PC-3 (cell line): ENCODE measurements around the gene GCM1. TPM values are rescaled to one million over a fixed set of nuclear protein-coding genes. Genes with fewer than 3 reads are reported as not detected.

Experiments
- ATAC-seq: fragments of 200-7000 bp; cut with Tn5 transposase; 2 replicates; pipeline ENCODE4 v1.9.1; 2020; ENCODE audit warnings: mild to moderate bottlenecking, moderate library complexity
- Bru-seq: library from RNA; stranded (reverse); fragments of 400-500 nt; gene quantifications from one replicate; lab custom pipeline; 2021; lab: Mats Ljungman, UMichigan
- BruChase-seq, 2 experiments: library from RNA; stranded (reverse); fragments of 400-500 nt; gene quantifications; one replicate each; lab custom pipeline; 2021; lab: Mats Ljungman, UMichigan
- BruUV-seq: library from RNA; stranded (reverse); fragments of 400-500 nt; replicated peaks from 2 replicates; lab custom pipeline; 2021; lab: Mats Ljungman, UMichigan
- CTCF ChIA-PET: fragments of 300-600 bp; sonication (Branson Sonifier 250); formaldehyde crosslinking; loops from one replicate; lab custom pipeline; 2022; ENCODE audit warnings: antibody characterized with exemption; lab: Charles Lee
- POLR2A ChIA-PET: fragments of 300-600 bp; sonication (Branson Sonifier 250); formaldehyde crosslinking; loops from one replicate; lab custom pipeline; 2022; ENCODE audit warnings: antibody characterized with exemption; ENCODE audit not compliant: unreplicated experiment; lab: Charles Lee
- DNase-seq: peaks from one replicate; pipeline ENCODE4 v3.0.0-alpha.2; 2015
- H2AFZ ChIP-seq: fragments of 300-600 bp; sonication (generic); 2 replicates; pipeline ENCODE4 v1.6.0; 2016; ENCODE audit warnings: antibody characterized with exemption, low read length
- H3F3A ChIP-seq: fragments of 300-600 bp; sonication (generic); one replicate; pipeline ENCODE4 v1.6.0; 2017; ENCODE audit warnings: antibody characterized with exemption, low read length, control low read depth, mild to moderate bottlenecking; ENCODE audit not compliant: unreplicated experiment
- H3K27ac ChIP-seq: fragments of 300-600 bp; sonication (generic); 2 replicates; pipeline ENCODE4 v1.5.1; 2016; ENCODE audit warnings: mild to moderate bottlenecking, low read length
- H3K27me3 ChIP-seq: fragments of 300-600 bp; sonication (generic); 2 replicates; pipeline ENCODE4 v1.6.1; 2016; ENCODE audit warnings: low read length, mixed read lengths
- H3K36me3 ChIP-seq: fragments of 300-600 bp; sonication (generic); 2 replicates; pipeline ENCODE4 v1.6.1; 2016; ENCODE audit warnings: low read depth, mixed run types, low read length, mixed read lengths
- H3K4me1 ChIP-seq: fragments of 300-600 bp; sonication (generic); 2 replicates; pipeline ENCODE4 v1.5.1; 2016; ENCODE audit warnings: low read length; ENCODE audit not compliant: insufficient read depth
- H3K4me2 ChIP-seq: fragments of 300-600 bp; sonication (generic); 2 replicates; pipeline ENCODE4 v1.6.0; 2016; ENCODE audit warnings: low read length
- H3K4me3 ChIP-seq: fragments of 300-600 bp; sonication (generic); 2 replicates; pipeline ENCODE4 v1.5.1; 2016; ENCODE audit warnings: mild to moderate bottlenecking, low read length, mixed read lengths
- H3K79me2 ChIP-seq: fragments of 300-600 bp; sonication (generic); 2 replicates; pipeline ENCODE4 v1.6.1; 2017; ENCODE audit warnings: low read length, mixed read lengths
- H3K9ac ChIP-seq: fragments of 300-600 bp; sonication (generic); 2 replicates; pipeline ENCODE4 v1.6.0; 2016; ENCODE audit warnings: mild to moderate bottlenecking, low read length
- H3K9me2 ChIP-seq: fragments of 300-600 bp; sonication (generic); replicated peaks from 2 replicates; pipeline ENCODE4 v1.6.1; 2016; ENCODE audit warnings: mixed run types, low read length, mixed read lengths
- H3K9me3 ChIP-seq: fragments of 300-600 bp; sonication (generic); 2 replicates; pipeline ENCODE4 v1.6.1; 2016; ENCODE audit warnings: low read length, mixed read lengths
- H4K20me1 ChIP-seq: fragments of 300-600 bp; sonication (generic); 2 replicates; pipeline ENCODE4 v1.6.1; 2016; ENCODE audit warnings: low read length, mixed read lengths
- CTCF ChIP-seq: fragments of 300-600 bp; sonication (generic); conservative IDR thresholded peaks from 2 replicates; pipeline ENCODE4 v1.5.1; 2017; ENCODE audit warnings: antibody characterized with exemption, low read depth, mild to moderate bottlenecking, low read length
- EZH2 ChIP-seq: fragments of 300-600 bp; sonication (generic); IDR thresholded peaks from one replicate; pipeline ENCODE4 v1.6.1; 2017; ENCODE audit warnings: antibody characterized with exemption, mild to moderate bottlenecking, low read length; ENCODE audit not compliant: unreplicated experiment
- EZH2phosphoT487 ChIP-seq: fragments of 300-600 bp; sonication (generic); IDR thresholded peaks from 2 replicates; pipeline ENCODE4 v1.6.1; 2018; ENCODE audit warnings: mild to moderate bottlenecking, antibody characterized with exemption, low read length, borderline replicate concordance
- intact Hi-C: fragments of 100-400 bp; cut with micrococcal nuclease; formaldehyde crosslinking; loops from 2 replicates; pipeline ENCODE4 v1.9.0; 2023
- long read RNA-seq: library from polyadenylated mRNA; unstranded; transcript quantifications from one replicate; pipeline ENCODE4 v2.0.0, GENCODE V29; 2021; ENCODE audit not compliant: unreplicated experiment
- total RNA-seq: library from RNA; depleted of rRNA; stranded (reverse); fragments of >200 nt; gene quantifications from 2 replicates; pipeline ENCODE4 v1.2.3, GENCODE V29; 2014; rRNA removed

Gene GCM1
- total RNA-seq (not detected in 2 replicates), Bru-seq, nascent RNA (percentile 15 among the genes with signal in this experiment), BruChase-seq, experiment 1, labeled RNA remaining after a 6-hour chase (percentile 47 among the genes with signal in this experiment), BruChase-seq, experiment 2, labeled RNA remaining after a 2-hour chase (percentile 36 among the genes with signal in this experiment)
- long read RNA-seq: 0 reads

- ChIA-PET POLR2A (no interaction called here), CTCF (no interaction called here)
- no peak within 1 kb of the TSS for H2AFZ ChIP-seq
- no peaks in the 10 kb centered on the region for H3K9me3 ChIP-seq
- no peak within 1 kb of the TSS for H3K4me2 ChIP-seq
- H3K4me1 ChIP-seq: no peaks in the 10 kb centered on the region
- DNase-seq (no peak), ATAC-seq (no peak)
- no peaks in the 10 kb centered on the region; the same call in 1 of the 2 replicates for H3K36me3 ChIP-seq
- no peaks in the 10 kb centered on the region for H3K9me2 ChIP-seq
- intact Hi-C loops: no loop called here
- BruUV-seq: no TSS peak
- no peak for TF ChIP-seq CTCF
- no peak for TF ChIP-seq EZH2
- TF ChIP-seq EZH2phosphoT487: no peak
- H3K79me2 ChIP-seq: no peaks in the 10 kb centered on the region
- no peaks in the 10 kb centered on the region for H3K27me3 ChIP-seq
- H4K20me1 ChIP-seq: no peaks in the 10 kb centered on the region
- H3K4me3 ChIP-seq: no peak within 1 kb of the TSS
- H3F3A ChIP-seq: no peaks in the 10 kb centered on the region
- H3K9ac ChIP-seq: no peak within 1 kb of the TSS
- no peak within 1 kb of the TSS for H3K27ac ChIP-seq
Measured at GRCh38 chr6:53148684-53149083, at the start of gene GCM1. Gene GCM1, minus strand, starts transcription at chr6:53148841. Its CDS starts 3,209 bp downstream, at chr6:53145632.

- Histone ChIP-seq H3K4me2 (no peak overlapping the region), H3K36me3 (no peaks in the 10 kb centered on the region), H3K9me3 (no peaks in the 10 kb centered on the region), H3K27ac (no peak overlapping the region), H2AFZ (no peak overlapping the region), H3K4me1 (no peaks in the 10 kb centered on the region), H3K9me2 (no peaks in the 10 kb centered on the region), H3K27me3 (no peaks in the 10 kb centered on the region), H4K20me1 (no peaks in the 10 kb centered on the region), H3K9ac (no peak overlapping the region), H3K79me2 (no peaks in the 10 kb centered on the region), H3F3A (no peaks in the 10 kb centered on the region), H3K4me3 (no peak overlapping the region)
- POLR2A ChIA-PET: no interaction called here
- ATAC-seq (no peak), DNase-seq (no peak)
- BruUV-seq: no TSS peak
- CTCF ChIA-PET: no interaction called here
- no peak for TF ChIP-seq EZH2phosphoT487
- TF ChIP-seq EZH2: no peak
- no peak for TF ChIP-seq CTCF
- intact Hi-C loops: no loop called here
Measured at GRCh38 chr6:53197553-53197952, 48.9 kb upstream of the GCM1 start.

GRCh38 chr6:53195048-53195447, 46.4 kb upstream of the GCM1 start:
- Histone ChIP-seq H3K4me3 (no peak overlapping the region), H2AFZ (no peak overlapping the region), H3K9me2 (no peaks in the 10 kb centered on the region), H3K36me3 (no peaks in the 10 kb centered on the region), H3K27ac (no peak overlapping the region), H3K79me2 (no peaks in the 10 kb centered on the region), H4K20me1 (no peaks in the 10 kb centered on the region), H3K9ac (no peak overlapping the region), H3K4me2 (no peak overlapping the region), H3K27me3 (no peaks in the 10 kb centered on the region), H3K4me1 (no peaks in the 10 kb centered on the region), H3F3A (no peaks in the 10 kb centered on the region), H3K9me3 (no peaks in the 10 kb centered on the region)
- no peak for TF ChIP-seq EZH2
- TF ChIP-seq EZH2phosphoT487: no peak
- no peak for TF ChIP-seq CTCF
- ATAC-seq (no peak), DNase-seq (no peak)
- POLR2A ChIA-PET: no interaction called here
- CTCF ChIA-PET: no interaction called here
- intact Hi-C loops: no loop called here
- BruUV-seq: no TSS peak
